ENCODE results near the gene PPID. TPM values are rescaled to one million over a fixed set of nuclear protein-coding genes. Genes with fewer than 3 reads are reported as not detected.
"Not testable (repeated sequence)": the region's sequence is repeated elsewhere in the genome, so short reads cannot be mapped to it uniquely, and the experiment has no call there.

The PPID gene
- total and polyA plus RNA-seq, 12 donors: 12.3 to 95.6 (median 20.8) TPM

DNA sequence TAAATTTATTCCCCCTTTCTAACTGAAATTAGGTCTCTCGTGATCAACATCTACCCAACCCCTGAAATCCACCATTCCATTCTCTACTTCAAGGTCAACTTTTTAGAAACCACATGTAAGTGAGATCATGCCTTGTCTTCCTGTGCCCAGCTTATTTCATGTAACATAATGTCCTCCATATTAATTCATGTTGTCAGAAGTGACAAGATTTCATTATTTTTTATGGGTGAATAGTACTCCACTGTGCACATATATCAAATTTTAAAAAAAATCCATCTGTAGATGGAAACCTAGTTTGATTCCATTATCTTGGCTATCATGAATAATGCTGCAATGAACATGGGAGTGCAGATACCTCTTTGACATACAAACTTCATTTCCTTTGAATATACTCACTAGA, 1.5 kb downstream of the PPID start:
- 81 to 97% (median 85%) methylated on average over 1 of the region's 1 CpG for whole genome bisulfite sequencing, 4 donors
- no peak for TF ChIP-seq POLR2A (IDR thresholded peaks at IDR 0.05)
- TF ChIP-seq, protein P1, sequence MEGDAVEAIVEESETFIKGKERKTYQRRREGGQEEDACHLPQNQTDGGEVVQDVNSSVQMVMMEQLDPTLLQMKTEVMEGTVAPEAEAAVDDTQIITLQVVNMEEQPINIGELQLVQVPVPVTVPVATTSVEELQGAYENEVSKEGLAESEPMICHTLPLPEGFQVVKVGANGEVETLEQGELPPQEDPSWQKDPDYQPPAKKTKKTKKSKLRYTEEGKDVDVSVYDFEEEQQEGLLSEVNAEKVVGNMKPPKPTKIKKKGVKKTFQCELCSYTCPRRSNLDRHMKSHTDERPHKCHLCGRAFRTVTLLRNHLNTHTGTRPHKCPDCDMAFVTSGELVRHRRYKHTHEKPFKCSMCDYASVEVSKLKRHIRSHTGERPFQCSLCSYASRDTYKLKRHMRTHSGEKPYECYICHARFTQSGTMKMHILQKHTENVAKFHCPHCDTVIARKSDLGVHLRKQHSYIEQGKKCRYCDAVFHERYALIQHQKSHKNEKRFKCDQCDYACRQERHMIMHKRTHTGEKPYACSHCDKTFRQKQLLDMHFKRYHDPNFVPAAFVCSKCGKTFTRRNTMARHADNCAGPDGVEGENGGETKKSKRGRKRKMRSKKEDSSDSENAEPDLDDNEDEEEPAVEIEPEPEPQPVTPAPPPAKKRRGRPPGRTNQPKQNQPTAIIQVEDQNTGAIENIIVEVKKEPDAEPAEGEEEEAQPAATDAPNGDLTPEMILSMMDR (IDR thresholded peaks at IDR 0.05): no peak
- Histone ChIP-seq H3K4me1 (replicated peaks in 1 of 2) (peaks cover 6 to 13% of the 10 kb centered on the region in 2 donors), H3K27me3 (no peaks in the 10 kb centered on the region), H3K27ac (no peak overlapping the region), H3K4me3 (no peak overlapping the region), H3K36me3 (replicated peaks in 1 of 2) (peaks cover 0 to 37% of the 10 kb centered on the region in 2 donors), H3K9me3 (replicated peaks in 1 of 3) (no peaks in the 10 kb centered on the region)
- intact Hi-C loops (cut with DNase I): loop anchor here (5.0 to 10.0 kb wide), 2 partner anchors 466 to 483 kb away; no protein-coding TSS in a partner anchor
- no peak for DNase-seq

DNA sequence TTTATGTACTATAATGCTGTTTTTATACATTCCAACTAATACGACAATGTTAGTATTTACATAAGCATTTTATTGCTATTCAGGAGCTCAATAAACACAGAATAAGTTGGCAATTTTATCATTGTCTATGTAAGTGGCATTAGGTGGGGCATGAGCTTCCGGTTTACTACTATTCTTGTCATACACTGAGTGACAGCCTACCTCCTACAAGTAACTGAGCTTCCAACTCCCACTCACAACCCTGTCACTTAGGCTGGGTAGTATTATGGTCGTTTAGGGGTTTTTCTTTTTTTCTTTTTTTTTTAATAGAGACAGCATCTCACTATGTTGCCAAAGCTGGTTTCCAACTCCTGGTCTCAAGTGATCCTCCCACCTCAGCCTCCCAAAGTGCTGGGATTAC, 7.4 kb downstream of the PPID start:
- Histone ChIP-seq H3K4me1 (replicated peaks in 1 of 2) (no peaks in the 10 kb centered on the region), H3K27me3 (no peaks in the 10 kb centered on the region), H3K9me3 (replicated peaks in 1 of 3) (no peaks in the 10 kb centered on the region), H3K4me3 (no peak overlapping the region), H3K27ac (no peak overlapping the region), H3K36me3 (replicated peaks in 1 of 2) (peaks cover 0 to 92% of the 10 kb centered on the region in 2 donors)
- 65 to 84% (median 71%) methylated on average over 3 of the region's 3 CpGs for WGBS, 4 donors
- intact Hi-C loops (cut with DNase I): no loop called here
- DNase-seq: no peak
- no peak for TF ChIP-seq POLR2A (IDR thresholded peaks at IDR 0.05)
- TF ChIP-seq, protein P1 (IDR thresholded peaks at IDR 0.05): no peak

DNA sequence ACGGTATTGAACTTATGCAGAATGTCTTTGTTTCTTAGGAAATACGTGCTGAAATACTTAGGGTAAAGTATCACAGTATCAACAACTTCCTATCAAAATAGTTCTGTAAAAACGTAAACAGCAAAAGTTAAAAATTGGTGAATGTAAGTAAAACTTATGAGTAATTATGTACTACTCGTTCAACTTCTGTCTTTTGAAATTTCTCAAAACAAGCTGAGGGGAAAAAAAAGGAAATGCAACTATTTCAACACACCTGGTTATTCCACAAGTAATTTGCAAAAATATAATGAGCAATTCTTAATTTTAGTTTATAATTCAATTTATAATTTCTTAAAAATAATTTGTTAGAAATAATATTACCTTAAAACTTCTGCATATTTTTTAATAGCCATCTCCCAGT, 8.3 kb downstream of the PPID start:
- no peak for TF ChIP-seq POLR2A (IDR thresholded peaks at IDR 0.05)
- TF ChIP-seq, protein P1 (IDR thresholded peaks at IDR 0.05): no peak
- WGBS, 4 donors: 80 to 86% (median 84%) methylated on average over 4 of the region's 4 CpGs

DNA sequence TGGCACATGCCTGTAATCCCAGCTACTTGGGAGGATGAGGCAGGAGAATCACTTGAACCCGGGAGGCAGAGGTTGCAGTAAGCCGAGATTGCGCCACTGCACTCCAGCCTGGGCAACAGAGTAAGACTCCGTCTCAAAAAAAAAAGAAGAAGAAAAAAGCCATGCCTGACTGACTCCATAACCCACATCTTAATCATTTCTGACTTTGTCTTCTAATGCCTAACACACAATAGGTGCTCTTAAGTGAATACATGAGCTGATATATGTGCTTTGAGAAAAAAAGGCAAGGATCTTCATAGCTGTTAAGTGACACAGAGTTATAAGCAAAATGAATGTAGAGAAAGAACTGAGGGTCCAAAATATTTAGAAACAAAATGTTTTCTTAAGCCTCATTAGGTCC, 10.6 kb downstream of the PPID start:
- H3K27ac ChIP-seq; H3K4me3 ChIP-seq; H3K9me3 ChIP-seq (replicated peaks in 1 of 3); intact Hi-C loops (cut with DNase I); H3K27me3 ChIP-seq; H3K4me1 ChIP-seq (replicated peaks in 1 of 2); DNase-seq: not testable (repeated sequence)
- peaks cover 0 to 93% of the 10 kb centered on the region in 2 donors for H3K36me3 ChIP-seq (replicated peaks in 1 of 2)
- WGBS, 4 donors: 89 to 98% (median 92%) methylated on average over 4 of the region's 4 CpGs

More for the DNA sequence above, 8.3 kb downstream of the PPID start:
- H3K27ac ChIP-seq: no peak overlapping the region
- intact Hi-C loops (cut with DNase I): no loop called here
- peaks cover 0 to 95% of the 10 kb centered on the region in 2 donors for H3K36me3 ChIP-seq (replicated peaks in 1 of 2)
- no peaks in the 10 kb centered on the region for H3K27me3 ChIP-seq
- DNase-seq: no peak
- no peak overlapping the region for H3K4me3 ChIP-seq
- H3K4me1 ChIP-seq (replicated peaks in 1 of 2): no peaks in the 10 kb centered on the region
- H3K9me3 ChIP-seq (replicated peaks in 1 of 3): no peaks in the 10 kb centered on the region

DNA sequence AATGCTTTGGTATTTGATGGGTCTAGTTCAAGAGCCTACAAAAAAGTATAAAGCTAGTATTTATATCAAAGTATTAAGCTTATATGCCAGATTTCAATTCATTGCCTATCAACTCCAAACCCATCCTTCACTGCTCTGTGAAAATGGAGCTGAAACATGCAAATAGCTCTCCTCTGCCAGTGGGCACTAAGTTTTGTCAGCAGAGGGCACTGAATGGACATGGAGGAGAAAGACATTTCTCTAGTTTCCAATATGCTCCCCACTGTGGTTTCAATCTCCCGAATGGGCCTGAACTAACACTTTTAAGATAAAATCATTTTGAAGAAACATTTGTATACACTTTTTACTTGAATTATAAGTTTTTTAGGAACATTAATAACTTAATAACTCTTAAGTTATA, 12.4 kb downstream of the PPID start:
- DNase-seq: no peak
- H3K4me3 ChIP-seq: no peak overlapping the region
- no peaks in the 10 kb centered on the region for H3K4me1 ChIP-seq (replicated peaks in 1 of 2)
- H3K9me3 ChIP-seq (replicated peaks in 1 of 3): no peaks in the 10 kb centered on the region
- intact Hi-C loops (cut with DNase I): no loop called here
- TF ChIP-seq, protein P1 (IDR thresholded peaks at IDR 0.05): no peak
- no peak for TF ChIP-seq POLR2A (IDR thresholded peaks at IDR 0.05)
- WGBS, 4 donors: 67 to 84% (median 74%) methylated on average over 1 of the region's 1 CpG
- no peak overlapping the region for H3K27ac ChIP-seq
- H3K27me3 ChIP-seq: no peaks in the 10 kb centered on the region
- peaks cover 0 to 90% of the 10 kb centered on the region in 2 donors for H3K36me3 ChIP-seq (replicated peaks in 1 of 2)
